Calu3 (cell line): Measurements from ENCODE around the gene TAS2R42. TPM values are rescaled to one million over a fixed set of nuclear protein-coding genes. Genes with fewer than 3 reads are reported as not detected.

Experiments used
- BruUV-seq: library from RNA; stranded (reverse); fragments of 400-500 nt; replicated peaks from 2 replicates; lab custom pipeline; 2021; lab: Mats Ljungman, UMichigan
- CTCF ChIA-PET: fragments of 300-600 bp; sonication (Branson Sonifier 250); formaldehyde crosslinking; loops from one replicate; lab custom pipeline; 2022; ENCODE audit warnings: antibody characterized with exemption; lab: Charles Lee
- DNase-seq: peaks from one replicate; pipeline ENCODE4 v3.0.0; 2022
- H3K27ac Mint-ChIP-seq: one replicate; pipeline ENCODE4 v1.8.0; 2022; ENCODE audit warnings: mixed read lengths; ENCODE audit not compliant: unreplicated experiment
- H3K27me3 Mint-ChIP-seq: one replicate; pipeline ENCODE4 v1.8.0; 2022; ENCODE audit warnings: mixed read lengths; ENCODE audit not compliant: unreplicated experiment
- H3K36me3 Mint-ChIP-seq: one replicate; pipeline ENCODE4 v1.8.0; 2022; ENCODE audit warnings: mild to moderate bottlenecking, moderate library complexity, mixed read lengths; ENCODE audit not compliant: insufficient read depth, unreplicated experiment
- H3K4me1 Mint-ChIP-seq: one replicate; pipeline ENCODE4 v1.8.0; 2022; ENCODE audit warnings: mild to moderate bottlenecking, low read depth, mixed read lengths; ENCODE audit not compliant: unreplicated experiment
- H3K4me3 Mint-ChIP-seq: one replicate; pipeline ENCODE4 v1.8.0; 2022; ENCODE audit warnings: mild to moderate bottlenecking, low read depth, moderate library complexity, mixed read lengths; ENCODE audit not compliant: unreplicated experiment
- H3K9me3 Mint-ChIP-seq: one replicate; pipeline ENCODE4 v1.8.0; 2022; ENCODE audit warnings: low read depth, mixed read lengths; ENCODE audit not compliant: unreplicated experiment
- intact Hi-C: fragments of 100-400 bp; cut with micrococcal nuclease; formaldehyde crosslinking; loops from one replicate; pipeline ENCODE4 v1.10.0; 2022; ENCODE audit not compliant: unreplicated experiment
- total RNA-seq: library from RNA; stranded (reverse); gene quantifications from 2 replicates; pipeline ENCODE4 v1.2.3, GENCODE V29; 2022
- TF ChIP-seq, protein P1 (sequence below): fragments of 200-600 bp; IDR thresholded peaks from one replicate; pipeline ENCODE4 v1.8.0; 2022; ENCODE audit warnings: antibody characterized with exemption; ENCODE audit not compliant: unreplicated experiment

The TAS2R42 gene
- total RNA-seq, 1 experiment from 2014 or later: not detected

DNA sequence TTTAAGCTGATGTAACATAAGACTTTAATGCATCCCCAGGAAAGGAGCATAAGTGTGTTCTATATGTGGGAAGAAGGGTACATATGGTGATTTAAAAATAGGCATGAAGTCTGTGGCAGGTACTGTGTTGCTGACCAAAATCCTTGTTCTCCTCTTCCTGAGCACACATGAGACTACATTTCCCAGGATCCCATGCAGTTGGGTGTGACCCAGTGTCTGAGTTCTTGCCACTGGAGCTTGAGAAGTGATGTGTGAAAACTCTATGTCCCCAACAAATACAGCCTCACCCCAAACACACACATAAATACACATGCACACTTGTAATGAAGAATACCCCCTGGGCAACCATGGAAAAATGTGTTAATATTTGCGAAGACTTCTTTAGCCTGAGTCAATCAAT, 24.2 kb downstream of the TAS2R42 start:
- no peaks in the 10 kb centered on the region for H3K9me3 Mint-ChIP-seq
- DNase-seq: no peak
- intact Hi-C loops: no loop called here
- H3K27me3 Mint-ChIP-seq: no peaks in the 10 kb centered on the region
- H3K4me3 Mint-ChIP-seq: no peak overlapping the region
- peaks cover 18% of the 10 kb centered on the region for H3K36me3 Mint-ChIP-seq
- H3K27ac Mint-ChIP-seq: no peak overlapping the region
- TF ChIP-seq, protein P1, sequence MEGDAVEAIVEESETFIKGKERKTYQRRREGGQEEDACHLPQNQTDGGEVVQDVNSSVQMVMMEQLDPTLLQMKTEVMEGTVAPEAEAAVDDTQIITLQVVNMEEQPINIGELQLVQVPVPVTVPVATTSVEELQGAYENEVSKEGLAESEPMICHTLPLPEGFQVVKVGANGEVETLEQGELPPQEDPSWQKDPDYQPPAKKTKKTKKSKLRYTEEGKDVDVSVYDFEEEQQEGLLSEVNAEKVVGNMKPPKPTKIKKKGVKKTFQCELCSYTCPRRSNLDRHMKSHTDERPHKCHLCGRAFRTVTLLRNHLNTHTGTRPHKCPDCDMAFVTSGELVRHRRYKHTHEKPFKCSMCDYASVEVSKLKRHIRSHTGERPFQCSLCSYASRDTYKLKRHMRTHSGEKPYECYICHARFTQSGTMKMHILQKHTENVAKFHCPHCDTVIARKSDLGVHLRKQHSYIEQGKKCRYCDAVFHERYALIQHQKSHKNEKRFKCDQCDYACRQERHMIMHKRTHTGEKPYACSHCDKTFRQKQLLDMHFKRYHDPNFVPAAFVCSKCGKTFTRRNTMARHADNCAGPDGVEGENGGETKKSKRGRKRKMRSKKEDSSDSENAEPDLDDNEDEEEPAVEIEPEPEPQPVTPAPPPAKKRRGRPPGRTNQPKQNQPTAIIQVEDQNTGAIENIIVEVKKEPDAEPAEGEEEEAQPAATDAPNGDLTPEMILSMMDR: no peak
- no peaks in the 10 kb centered on the region for H3K4me1 Mint-ChIP-seq
- BruUV-seq: no TSS peak
- CTCF ChIA-PET: no interaction called here

DNA sequence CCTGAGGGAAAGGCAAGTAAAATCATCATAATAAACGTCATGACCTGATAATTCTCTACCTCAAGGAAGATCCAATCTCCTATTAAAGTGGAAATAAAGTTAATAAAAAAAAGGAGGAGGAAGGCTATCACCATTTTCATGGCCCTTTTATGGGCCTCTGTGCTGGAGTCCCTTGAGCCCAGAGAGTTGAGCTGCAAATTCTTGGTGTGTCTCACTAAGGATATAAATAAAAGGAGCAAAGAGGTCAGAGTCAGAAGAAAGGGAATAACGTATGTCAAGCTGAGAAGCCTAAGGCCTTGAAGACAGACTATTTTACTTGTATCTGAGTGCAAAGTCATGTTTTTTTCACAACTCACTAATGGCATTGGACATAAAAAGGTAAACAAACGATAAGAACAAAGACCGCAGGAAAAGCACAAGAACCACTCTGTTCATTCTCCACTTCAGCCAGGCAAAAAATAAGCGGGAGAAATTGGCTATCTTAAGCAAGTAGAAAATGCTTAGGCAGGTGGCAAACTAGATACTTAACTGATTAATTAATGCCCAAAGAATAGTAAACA, 27.8 kb downstream of the TAS2R42 start:
- BruUV-seq: no TSS peak
- no peak for DNase-seq
- CTCF ChIA-PET: no interaction called here
- H3K4me3 Mint-ChIP-seq: no peak overlapping the region
- TF ChIP-seq, protein P1: no peak
- H3K4me1 Mint-ChIP-seq: no peaks in the 10 kb centered on the region
- no peak overlapping the region for H3K27ac Mint-ChIP-seq
- peaks cover 2% of the 10 kb centered on the region for H3K9me3 Mint-ChIP-seq
- no peaks in the 10 kb centered on the region for H3K27me3 Mint-ChIP-seq
- H3K36me3 Mint-ChIP-seq: peaks cover 8% of the 10 kb centered on the region
- intact Hi-C loops: no loop called here

DNA sequence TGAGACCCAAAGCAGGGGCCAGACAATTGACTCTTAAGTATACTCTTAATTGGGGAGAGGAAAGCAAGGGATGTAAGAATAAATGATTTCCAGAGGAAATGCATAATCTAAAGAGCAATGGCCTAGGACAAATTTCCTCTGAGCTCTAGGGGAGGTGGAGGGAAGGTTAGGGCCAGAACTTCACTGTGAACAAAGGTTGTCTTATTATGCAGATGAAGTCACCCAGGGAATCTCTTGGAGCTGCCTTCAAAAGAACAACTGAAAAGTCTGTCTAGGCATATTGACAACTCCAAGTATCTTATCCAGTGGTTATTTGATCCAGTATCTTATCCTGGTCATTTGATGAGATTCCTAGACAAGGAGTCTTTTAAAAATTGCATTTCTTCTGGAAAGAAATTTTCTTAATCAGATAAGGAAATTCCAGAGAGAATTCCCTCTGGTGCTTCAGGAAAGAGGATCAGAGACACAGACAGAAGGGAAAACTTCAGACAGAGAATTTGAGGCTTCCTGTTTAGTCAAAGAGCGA, 32.3 kb downstream of the TAS2R42 start:
- TF ChIP-seq, protein P1: no peak
- H3K4me1 Mint-ChIP-seq: no peaks in the 10 kb centered on the region
- H3K27me3 Mint-ChIP-seq: no peaks in the 10 kb centered on the region
- no peak overlapping the region for H3K27ac Mint-ChIP-seq
- no peak overlapping the region for H3K4me3 Mint-ChIP-seq
- peaks cover 6% of the 10 kb centered on the region for H3K36me3 Mint-ChIP-seq
- intact Hi-C loops: no loop called here
- CTCF ChIA-PET: no interaction called here
- no TSS peak for BruUV-seq
- DNase-seq: no peak
- H3K9me3 Mint-ChIP-seq: peaks cover 2% of the 10 kb centered on the region

DNA sequence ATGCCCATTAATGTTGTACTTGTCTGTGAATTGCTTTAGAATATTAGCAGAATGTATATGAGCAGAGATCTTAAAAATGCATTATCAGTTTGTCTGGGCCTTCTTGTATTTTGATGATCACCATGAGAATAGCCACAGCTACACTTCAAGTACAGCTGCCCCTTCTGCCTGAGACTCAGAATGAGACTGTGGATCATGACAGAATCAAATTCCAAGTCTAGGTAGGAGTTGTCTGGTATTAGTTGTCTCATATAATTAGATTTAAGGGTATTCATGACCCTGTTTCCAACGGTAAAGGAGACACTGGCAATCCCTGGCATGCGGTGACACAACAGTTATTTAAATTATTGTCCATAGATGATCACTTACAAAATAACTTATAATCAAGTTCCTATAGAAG, 34.0 kb downstream of the TAS2R42 start:
- intact Hi-C loops: no loop called here
- BruUV-seq: no TSS peak
- H3K27me3 Mint-ChIP-seq: no peaks in the 10 kb centered on the region
- no peaks in the 10 kb centered on the region for H3K4me1 Mint-ChIP-seq
- CTCF ChIA-PET: no interaction called here
- peaks cover 2% of the 10 kb centered on the region for H3K9me3 Mint-ChIP-seq
- DNase-seq: no peak
- H3K36me3 Mint-ChIP-seq: peaks cover 6% of the 10 kb centered on the region
- H3K4me3 Mint-ChIP-seq: no peak overlapping the region
- TF ChIP-seq, protein P1: no peak
- H3K27ac Mint-ChIP-seq: no peak overlapping the region
